Right kidney (tissue), 1 donor: ENCODE data around the gene PRDX5.

Experiments used
- DNase-seq: peaks from one replicate; pipeline ENCODE4 v3.0.0-alpha.2; 2016

The PRDX5 gene

GRCh38 chr11:64343767-64344559, 26.0 kb downstream of the PRDX5 start:
- DNase-seq = no peak

GRCh38 chr11:64344787-64345186, 26.9 kb downstream of the PRDX5 start:
- no peak for DNase-seq

- no peak for DNase-seq
Observed at GRCh38 chr11:64347193-64347867, 29.4 kb downstream of the PRDX5 start.

- no peak for DNase-seq
Observed at GRCh38 chr11:64348383-64349024, 30.6 kb downstream of the PRDX5 start.

GRCh38 chr11:64349025-64349387, 31.1 kb downstream of the PRDX5 start:
- no peak for DNase-seq

GRCh38 chr11:64349404-64349803, 31.5 kb downstream of the PRDX5 start:
- DNase-seq = no peak

- DNase-seq = no peak
Observed at GRCh38 chr11:64351136-64351631, 33.3 kb downstream of the PRDX5 start.

- no peak for DNase-seq
Observed at GRCh38 chr11:64352099-64352994, 34.4 kb downstream of the PRDX5 start.

GRCh38 chr11:64352995-64353714, 35.2 kb downstream of the PRDX5 start:
- no peak for DNase-seq

- DNase-seq = no peak
Observed at GRCh38 chr11:64353715-64354506, 36.0 kb downstream of the PRDX5 start.

GRCh38 chr11:64355078-64355940, 37.4 kb downstream of the PRDX5 start:
- DNase-seq = peak; percentile 52

- DNase-seq = no peak
Observed at GRCh38 chr11:64356498-64357411, 38.8 kb downstream of the PRDX5 start.

- no peak for DNase-seq
Observed at GRCh38 chr11:64357446-64357845, 39.5 kb downstream of the PRDX5 start.

GRCh38 chr11:64357904-64358535, 40.1 kb downstream of the PRDX5 start:
- DNase-seq = no peak

GRCh38 chr11:64358536-64358906, 40.6 kb downstream of the PRDX5 start:
- peak; percentile 80 for DNase-seq

- DNase-seq = peak; percentile 81
Observed at GRCh38 chr11:64358907-64359711, 41.2 kb downstream of the PRDX5 start, which contains the start of gene RPS6KA4. RPS6KA4 (plus strand) TSS chr11:64359162; CDS start chr11:64359236, 74 bp downstream.
